NB4 (cell line): ENCODE measurements around the gene LDHD.

Experiments used
- DNase-seq: peaks from one replicate; pipeline ENCODE4 v3.0.0; 2010; ENCODE audit warnings: low read depth
- H3K4me3 ChIP-seq: one replicate; pipeline ENCODE4 v1.5.1; 2011; ENCODE audit warnings: mild to moderate bottlenecking, low read depth, low read length, moderate library complexity
- CTCF ChIP-seq: IDR thresholded peaks from one replicate; pipeline ENCODE4 v1.5.1; 2012; ENCODE audit warnings: low read depth, low read length
- MAX ChIP-seq: IDR thresholded peaks from 2 replicates; pipeline ENCODE4 v1.6.1; 2011; ENCODE audit warnings: low read depth, low read length
- MYC ChIP-seq: IDR thresholded peaks from 2 replicates; pipeline ENCODE4 v1.6.1; 2011; ENCODE audit warnings: low read depth, low read length
- POLR2A ChIP-seq: IDR thresholded peaks from 2 replicates; pipeline ENCODE4 v1.6.1; 2011; ENCODE audit warnings: mild to moderate bottlenecking; ENCODE audit not compliant: insufficient read length; ENCODE audit errors: extremely low read depth

Gene LDHD

GRCh38 chr16:75108792-75109731 lies 7.5 kb downstream of the LDHD start:
- H3K4me3 ChIP-seq = peak overlapping the region; percentile 71
- TF ChIP-seq CTCF = no peak
- TF ChIP-seq MYC = peak; percentile 93
- peak; percentile 89 for TF ChIP-seq MAX
- TF ChIP-seq POLR2A = peak; percentile 33
- peak; percentile 97 for DNase-seq

GRCh38 chr16:75107505-75107904 lies 9.1 kb downstream of the LDHD start:
- no peak for DNase-seq
- TF ChIP-seq CTCF = no peak
- H3K4me3 ChIP-seq = peak overlapping the region; percentile 22

- no peak for TF ChIP-seq POLR2A
- no peak for TF ChIP-seq MAX
- no peak for TF ChIP-seq CTCF
- TF ChIP-seq MYC = no peak
- DNase-seq = peak; percentile 1
- no peak overlapping the region for H3K4me3 ChIP-seq
These were observed 10.0 kb downstream of the LDHD start for GRCh38 chr16:75106351-75107274.

GRCh38 chr16:75105306-75106061 lies 11.1 kb downstream of the LDHD start:
- no peak overlapping the region for H3K4me3 ChIP-seq
- no peak for TF ChIP-seq CTCF
- no peak for TF ChIP-seq MAX
- TF ChIP-seq MYC = no peak
- TF ChIP-seq POLR2A = no peak
- DNase-seq = peak; percentile 81

GRCh38 chr16:75104836-75105235 lies 11.7 kb downstream of the LDHD start:
- H3K4me3 ChIP-seq = no peak overlapping the region
- no peak for DNase-seq
- no peak for TF ChIP-seq CTCF
